ENCODE data around the gene LIG3.
"Not testable (repeated sequence)": the region's sequence is repeated elsewhere in the genome, so short reads cannot be mapped to it uniquely, and the experiment has no call there.

LIG3 gene

DNA sequence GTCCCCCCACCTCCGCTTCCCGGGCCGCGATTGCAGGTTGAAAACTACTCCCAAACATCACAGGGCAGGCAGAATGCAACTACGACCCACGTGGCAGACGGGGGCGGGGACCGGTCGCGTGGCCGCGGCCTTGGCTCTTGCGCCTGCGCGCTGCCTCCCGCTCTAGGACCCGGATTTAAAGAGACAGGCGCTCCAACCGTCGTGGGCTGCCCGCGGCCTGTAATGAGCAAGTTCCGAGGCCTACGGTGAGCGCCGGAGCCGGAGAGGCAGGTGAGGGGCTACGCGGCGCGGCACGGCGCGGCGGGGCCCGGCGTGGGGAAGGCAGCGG lies at the start of gene LIG3:
Gene LIG3, plus strand, starts transcription at position 160 of the 328 bp plus-strand sequence. CDS start 2,494 bp downstream, outside the sequence.
- peak; percentile 79 for DNase-seq

DNA sequence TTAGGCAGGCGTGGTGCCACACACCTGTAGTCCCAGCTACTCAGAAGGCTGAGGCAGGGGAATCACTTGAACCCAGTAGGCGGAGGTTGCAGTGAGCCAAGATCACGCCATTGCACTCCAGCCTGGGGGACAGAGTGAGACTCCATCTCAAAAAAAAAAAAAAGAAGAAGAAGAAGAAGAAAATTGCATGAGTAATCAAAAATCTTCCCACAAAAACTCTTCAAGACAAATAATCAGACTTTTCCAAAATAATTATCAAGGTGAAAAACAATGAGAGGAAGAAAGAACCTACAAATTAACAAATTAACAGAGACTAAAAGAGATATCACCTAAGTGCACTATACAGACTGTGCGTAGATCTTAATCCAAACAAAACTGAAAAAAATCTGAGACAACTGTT lies 29.5 kb upstream of the LIG3 start:
- DNase-seq, result not testable (repeated sequence)

DNA sequence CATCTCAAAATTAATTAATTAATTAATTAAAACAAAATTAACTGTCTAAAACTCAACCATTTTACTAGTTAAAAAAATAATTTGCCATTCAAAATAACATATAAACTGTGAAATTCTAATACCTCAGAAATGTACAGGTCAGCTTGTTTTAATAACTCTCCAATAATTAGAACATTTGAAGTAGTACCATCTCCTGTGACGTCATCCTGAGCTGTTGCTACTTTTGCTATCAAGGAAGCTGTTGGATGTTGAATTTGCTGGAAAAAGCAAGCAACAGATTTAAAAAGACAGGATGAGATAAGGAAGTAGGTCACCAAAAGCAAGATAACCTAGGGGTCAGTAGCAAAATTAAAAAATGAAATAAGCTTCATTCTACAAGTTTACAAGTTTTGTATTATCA lies 21.9 kb upstream of the LIG3 start:
- no peak for DNase-seq

DNA sequence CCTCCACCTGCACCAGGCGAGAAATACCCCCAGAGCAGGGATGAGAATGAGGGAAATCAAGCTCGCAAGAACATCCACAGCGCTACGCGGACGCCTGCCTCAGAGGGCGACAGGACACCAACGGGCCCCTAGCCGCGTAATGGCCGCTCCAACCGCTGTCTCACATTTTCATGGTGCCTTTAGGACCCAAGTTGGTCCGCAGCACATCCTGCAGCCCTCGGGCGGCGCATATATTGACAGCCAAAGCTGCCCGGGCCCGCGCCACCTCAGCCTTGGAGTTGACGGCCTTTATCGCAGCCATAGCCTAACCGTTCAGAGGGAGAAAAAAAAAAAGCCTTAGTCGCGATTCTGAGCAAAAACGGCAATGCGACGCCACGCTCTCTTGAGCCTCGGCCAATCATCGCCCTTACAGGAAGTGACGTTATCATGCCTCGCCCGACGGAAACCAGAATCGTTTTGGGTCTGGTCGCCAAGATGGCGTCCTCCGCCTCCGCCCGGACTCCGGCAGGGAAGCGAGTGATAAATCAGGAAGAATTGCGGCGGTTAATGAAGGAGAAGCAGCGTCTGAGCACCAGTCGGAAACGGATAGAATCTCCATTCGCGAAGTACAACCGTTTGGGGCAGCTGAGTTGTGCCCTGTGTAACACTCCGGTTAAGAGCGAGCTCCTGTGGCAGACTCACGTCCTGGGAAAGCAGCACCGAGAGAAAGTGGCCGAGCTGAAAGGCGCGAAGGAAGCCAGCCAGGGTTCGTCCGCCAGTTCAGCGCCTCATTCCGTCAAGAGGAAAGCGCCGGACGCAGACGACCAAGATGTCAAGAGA lies 19.0 kb upstream of the LIG3 start, which contains the start of the genes CCT6B and ZNF830:
Gene CCT6B, minus strand, starts transcription at position 368 of the 819 bp plus-strand sequence. Its CDS starts 67 bp downstream, at position 301.
Gene ZNF830, plus strand, starts transcription at position 448 of the 819 bp plus-strand sequence. Its CDS starts 27 bp downstream, at position 475.
- DNase-seq, result peak; percentile 92

DNA sequence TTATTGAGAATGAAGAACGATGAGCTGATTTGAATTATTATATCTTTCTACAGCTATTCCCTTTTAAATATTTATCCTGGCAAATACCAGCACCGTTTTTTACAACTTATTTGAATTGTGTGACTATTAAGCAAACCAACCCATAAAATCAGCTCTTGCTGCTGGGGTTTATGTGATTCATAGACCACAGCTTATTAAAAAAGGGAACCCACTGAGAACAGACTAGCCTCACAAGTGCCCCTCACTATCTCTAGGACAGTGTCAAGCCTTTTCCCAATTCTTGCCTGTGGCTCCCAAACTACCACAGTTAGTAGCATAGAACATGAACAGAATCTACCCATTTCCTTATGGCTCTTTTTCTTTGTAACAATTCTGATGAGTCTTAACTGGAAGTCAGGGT lies 6.1 kb upstream of the LIG3 start:
- no peak for DNase-seq

DNA sequence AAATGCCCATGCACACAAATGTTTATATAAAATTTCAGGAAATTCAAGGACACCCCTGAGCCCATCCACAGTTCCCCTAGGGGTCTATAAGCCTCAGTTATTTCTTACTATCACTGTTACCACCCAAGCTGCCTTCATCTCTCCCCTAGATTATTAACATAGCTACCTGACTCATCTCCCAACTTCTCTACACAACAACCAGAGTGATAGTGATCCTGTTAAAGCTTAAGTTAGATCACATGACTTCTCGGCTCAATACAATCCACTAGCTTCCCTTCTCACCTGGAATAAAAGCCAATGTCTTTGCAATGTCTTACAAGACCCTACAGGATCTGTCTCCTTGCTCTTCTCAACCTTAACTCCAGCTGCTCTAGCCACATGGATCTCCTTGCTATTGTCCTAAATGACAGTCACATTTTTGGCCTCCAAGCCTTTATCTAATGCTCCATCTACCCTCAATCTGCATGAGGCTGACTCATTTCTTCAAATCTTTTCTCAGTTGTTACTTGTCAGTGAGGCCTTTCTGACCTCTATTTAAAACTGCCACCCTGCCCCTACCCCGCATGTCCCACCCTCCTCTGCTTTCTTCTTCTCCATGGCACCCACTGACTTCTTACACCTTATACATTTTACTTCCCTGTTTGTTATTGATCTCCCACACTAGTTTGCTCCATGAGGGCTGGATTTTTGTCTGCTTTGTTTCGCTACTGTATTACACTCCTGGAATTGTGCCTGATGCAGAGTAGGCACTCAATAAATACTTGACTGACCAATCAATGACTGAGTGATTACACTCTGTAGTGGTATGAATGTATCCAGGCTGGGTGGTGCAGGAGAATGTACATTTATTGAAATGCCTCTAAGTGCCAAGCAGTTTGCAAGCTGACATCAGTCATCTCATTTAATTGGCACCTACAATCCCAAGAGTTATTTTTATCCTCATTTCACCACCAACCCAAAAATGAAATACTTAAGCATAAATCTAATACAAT lies 5.2 kb upstream of the LIG3 start:
- DNase-seq, result no peak

DNA sequence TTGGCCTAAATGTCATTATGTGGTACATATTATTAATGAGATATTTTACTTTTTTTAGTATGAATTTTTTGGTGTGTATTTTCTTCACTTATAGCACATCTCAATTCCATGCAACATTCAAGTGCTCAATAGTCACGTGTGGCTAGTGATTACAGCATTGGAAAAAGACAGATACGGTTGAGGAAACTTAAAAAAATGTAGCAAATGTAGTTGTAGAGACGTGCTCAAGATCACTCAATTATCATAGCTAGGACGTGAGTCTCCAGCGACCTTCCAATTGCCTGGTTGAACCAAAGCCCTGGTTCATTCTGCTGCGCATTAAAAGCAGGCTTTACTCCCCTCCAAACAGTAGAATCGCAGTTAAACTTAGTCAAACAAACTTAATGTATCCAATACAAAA lies 1.2 kb upstream of the LIG3 start:
- DNase-seq, result no peak

DNA sequence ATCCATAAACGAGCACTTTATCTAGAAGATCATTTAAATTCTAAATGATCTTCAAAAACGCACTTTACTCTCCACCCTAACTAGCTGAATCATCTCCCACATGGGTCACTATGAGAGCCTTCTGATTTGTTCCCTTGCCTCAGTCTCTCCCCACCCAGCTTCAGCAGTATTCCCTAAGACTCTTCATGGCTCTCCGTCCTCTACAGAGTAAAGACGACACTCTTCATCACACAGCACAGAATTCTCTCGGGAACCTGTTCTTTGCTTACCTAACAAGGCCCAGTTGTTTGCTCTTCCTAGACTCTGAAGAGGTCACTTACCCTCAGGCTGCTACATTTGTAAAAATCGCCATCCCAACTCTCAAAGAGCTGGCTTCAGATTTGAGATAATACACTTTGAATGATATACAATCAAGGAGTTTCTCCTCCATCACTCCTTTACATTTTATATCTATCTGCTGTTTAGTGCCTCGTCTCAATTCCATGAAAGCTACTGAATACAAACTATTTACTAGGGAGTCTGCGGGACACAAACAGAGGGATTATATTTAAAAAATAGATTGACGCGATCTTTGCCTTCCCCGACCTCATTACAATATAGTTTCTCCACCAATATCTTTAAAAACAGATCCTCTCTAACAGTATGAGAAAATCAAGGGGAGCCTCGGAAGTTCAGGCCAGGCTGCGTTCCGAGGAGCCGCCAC lies 511 bp upstream of the LIG3 start:
- no peak for DNase-seq

DNA sequence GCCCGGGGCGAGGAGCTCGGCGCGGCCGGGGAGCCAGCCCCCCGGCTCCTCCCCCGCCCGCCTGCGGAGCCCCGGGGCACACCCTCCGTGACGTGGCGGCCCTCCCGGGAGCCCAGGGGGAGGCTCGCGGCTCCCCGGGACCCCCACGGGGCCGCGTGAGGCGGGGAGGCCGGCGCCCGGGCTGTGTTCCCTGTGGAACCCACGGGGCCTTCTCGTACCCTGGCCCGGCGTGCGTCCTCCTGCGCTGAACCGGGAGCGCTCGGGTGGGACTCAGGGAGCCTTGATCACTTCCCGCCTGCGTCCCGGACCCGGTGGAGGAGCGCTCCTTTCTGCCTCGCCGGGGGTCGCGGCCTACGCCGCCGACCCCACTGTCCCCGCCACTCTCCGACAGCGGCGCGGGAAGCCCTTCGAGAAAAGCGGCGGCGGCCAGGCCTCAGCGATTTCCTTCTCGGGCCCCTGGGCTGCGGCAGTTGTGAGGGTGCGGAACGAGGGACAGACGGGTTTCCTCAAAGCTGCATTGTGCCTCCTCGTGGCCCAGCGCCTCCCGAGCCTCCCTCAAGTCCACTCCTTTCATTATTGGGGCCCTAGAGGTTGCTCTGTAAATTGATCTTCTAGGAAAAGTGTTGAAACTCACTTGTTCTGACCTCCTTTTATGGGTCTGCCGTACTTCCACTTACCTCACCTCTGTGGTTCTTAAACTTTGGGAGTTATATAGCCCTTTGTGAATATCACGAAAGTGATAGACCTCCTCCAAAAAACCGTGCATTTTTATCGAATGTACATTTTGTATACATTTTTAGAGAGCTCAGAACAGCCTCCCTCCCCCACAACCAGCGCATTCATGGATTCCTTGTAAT lies 597 bp downstream of the LIG3 start:
- peak; percentile 69 for DNase-seq

DNA sequence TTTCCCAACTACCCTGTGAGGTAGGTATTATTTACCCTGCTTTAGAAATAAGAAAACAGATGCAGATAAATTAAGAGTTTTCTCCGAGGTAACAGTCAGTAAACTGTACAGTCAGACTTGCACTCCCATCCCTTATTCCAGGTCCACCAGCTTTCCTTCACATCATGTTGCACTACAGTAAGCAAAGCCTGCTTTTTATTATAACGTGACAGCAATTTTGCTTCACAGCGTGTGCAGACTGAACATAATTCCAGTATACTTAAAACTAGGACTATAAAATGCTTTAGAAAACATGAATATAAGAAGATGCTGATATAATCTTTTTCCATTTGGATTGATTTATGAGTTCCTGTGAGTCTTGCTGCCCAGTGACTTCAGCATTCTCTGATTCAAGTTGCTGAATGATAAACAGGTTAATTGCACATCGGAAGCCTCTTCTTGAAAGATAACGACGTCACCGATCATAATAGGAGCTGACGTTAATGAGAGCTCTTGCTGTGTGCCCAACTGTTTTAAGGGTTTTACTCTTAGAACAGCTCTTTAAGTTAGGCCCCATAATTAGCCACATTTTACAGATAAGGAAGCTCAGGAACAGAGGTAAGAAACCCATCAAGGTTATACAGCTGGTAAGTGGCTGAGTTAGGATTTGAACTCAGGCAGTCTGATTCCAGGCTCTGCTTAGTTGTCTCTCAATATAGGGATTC lies 1.4 kb downstream of the LIG3 start:
- no peak for DNase-seq

DNA sequence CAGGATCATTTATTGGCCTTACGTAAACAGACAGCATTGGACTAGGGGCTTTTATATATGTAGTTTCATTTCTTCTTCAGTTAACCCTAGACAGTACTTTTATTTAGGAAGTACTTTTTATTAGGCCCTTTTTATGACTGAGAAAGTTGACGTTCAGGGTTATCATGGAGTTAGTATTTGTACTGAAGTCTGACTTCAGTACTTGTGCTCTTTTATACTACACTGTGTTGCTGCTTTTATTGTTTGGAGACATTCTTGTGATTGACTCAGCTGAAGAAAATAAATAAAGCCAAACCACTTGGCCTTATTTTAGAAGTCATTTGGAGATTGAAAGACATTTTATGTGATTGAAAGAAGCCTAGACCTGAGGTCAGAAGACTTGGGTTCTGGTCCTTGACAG lies 6.9 kb downstream of the LIG3 start:
- no peak for DNase-seq

DNA sequence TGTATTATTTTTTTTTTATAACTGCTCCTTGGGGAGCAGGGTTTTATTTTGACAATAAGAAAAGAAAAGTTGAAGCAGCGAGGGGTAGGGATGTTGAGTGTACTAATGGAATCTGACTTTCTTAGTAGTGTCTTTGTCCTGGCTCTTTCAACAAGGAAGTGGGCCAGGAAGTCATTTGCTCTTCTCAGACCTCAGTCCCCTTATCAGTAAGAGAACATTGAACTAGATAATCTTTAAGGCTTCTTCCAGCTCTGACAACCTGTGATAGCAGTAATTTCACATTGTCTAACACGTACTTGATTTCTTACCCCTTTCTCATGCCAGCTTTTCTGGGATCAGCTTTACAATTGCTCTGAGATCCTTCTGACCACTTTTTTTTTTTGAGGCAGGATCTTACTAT lies 8.3 kb downstream of the LIG3 start:
- no peak for DNase-seq

DNA sequence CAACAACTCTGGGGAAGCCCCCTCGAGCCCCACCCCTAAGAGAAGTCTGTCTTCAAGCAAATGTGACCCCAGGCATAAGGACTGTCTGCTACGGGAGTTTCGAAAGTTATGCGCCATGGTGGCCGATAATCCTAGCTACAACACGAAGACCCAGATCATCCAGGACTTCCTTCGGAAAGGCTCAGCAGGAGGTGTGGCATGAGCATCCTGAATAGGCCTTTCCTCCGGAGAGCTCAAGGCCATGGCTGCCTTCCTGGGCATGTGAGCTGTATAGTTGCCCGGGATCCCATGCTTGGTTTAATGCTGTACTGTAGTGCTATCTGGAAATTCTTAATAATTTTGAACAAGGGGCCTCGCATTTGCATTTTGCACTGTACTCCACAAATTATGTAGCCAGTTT lies 9.2 kb downstream of the LIG3 start:
- DNase-seq, result no peak

DNA sequence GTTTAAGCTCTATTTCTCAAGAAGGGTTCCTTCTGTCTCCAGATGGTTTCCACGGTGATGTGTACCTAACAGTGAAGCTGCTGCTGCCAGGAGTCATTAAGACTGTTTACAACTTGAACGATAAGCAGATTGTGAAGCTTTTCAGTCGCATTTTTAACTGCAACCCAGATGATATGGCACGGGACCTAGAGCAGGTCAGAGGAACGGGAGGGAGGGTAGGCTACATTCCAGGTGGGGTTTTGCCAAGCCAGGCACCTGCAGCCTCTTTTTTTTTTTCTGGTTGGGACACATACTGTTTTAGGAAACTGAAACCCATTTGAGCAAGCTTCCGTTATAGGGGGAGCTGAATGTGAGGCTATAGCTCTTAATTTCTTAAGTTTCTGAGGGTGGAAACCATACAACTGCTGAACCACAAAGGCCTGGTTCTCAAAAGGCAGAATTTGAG lies 10.6 kb downstream of the LIG3 start:
- DNase-seq, result no peak

DNA sequence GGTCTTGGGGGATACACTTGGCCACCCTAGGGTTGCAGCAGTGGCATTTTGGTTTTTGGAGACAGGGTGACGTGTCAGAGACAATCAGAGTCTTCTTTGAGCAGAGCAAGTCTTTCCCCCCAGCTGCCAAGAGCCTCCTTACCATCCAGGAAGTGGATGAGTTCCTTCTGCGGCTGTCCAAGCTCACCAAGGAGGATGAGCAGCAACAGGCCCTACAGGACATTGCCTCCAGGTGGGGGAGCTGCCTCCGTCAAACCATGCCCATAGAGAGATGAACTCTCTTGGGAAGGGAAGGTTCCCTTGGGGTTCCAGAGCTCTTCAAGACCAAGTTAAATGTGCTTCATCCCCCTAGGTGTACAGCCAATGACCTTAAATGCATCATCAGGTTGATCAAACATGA lies 11.3 kb downstream of the LIG3 start:
- no peak for DNase-seq

DNA sequence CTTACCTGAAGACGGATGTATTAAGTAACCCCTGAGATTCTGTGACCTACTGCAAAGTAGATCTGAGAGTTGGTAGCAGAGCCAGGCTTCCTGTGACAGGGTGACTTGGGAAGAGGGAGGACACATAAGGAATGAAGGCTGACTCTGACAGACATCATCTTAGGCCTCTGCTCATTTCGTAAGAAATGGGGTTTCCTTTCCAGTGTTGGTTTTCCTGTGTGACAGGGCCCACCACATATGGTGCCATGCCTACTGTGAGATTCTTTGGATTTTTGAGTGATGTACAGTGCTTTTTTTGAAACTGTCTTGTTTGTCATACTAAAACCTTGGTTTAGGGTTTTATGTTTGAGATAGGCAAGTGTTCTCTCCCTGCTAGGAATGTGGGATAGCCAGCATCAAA lies 12.7 kb downstream of the LIG3 start:
- DNase-seq, result no peak

DNA sequence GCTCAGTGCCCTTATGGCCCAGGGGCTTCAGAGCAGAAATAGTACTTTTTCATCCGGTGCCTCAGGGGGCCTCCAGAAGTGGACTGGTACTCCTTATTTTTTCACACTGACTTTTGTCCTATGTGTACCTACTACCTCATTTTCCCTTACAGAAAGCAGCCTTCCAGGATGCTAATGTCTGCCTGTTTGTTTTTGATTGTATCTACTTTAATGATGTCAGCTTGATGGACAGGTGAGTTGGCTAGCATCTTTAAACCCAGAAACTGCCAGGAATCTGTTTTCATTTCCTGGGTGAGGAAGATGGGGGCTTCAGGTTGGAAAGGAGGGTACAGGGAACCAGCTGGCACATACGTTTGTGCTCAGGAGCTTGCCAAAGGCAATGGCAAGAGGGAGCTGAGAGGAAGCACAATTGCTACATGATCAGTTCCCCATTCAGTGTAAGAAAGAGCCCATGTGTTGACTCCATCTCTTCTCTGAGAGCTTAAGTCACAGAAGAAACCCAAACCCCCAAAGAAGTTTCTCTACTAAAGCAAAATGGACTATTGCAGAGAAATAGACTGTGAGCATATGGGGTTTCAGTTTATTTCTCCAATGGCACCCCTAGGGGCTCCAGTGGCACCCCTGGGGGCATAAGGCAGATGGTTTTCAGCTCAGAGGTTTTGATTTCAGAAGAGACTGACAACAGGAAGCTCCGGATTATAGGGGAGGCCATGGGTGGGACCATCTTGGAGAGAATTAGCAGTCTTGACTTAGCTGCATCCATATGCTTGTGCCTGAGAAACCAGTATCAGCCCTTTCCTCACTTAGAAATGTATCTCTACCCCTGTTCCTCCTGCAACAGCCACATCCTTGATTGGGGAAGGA lies 16.3 kb downstream of the LIG3 start:
- DNase-seq, result no peak

DNA sequence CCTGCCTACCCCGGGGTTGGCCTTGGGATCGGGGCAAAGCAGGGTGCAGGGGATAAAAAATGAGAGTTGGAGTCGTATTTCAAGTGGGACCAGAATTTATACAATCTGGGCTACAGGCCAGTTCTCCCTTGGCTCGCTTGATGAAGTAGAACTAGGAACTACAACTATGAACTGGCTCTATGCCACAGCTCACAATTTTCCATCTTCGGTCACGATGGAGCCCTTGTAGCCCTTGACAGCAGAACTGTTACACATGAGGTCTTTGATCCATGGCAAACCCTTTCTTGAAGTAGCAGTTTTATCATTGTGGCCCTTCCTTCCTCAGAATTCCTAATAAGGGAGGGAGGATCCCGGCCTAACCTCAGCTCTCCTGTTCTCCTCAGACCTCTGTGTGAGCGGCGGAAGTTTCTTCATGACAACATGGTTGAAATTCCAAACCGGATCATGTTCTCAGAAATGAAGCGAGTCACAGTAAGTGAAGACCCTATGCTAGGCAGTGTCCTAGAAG lies 17.1 kb downstream of the LIG3 start:
- DNase-seq, result no peak

DNA sequence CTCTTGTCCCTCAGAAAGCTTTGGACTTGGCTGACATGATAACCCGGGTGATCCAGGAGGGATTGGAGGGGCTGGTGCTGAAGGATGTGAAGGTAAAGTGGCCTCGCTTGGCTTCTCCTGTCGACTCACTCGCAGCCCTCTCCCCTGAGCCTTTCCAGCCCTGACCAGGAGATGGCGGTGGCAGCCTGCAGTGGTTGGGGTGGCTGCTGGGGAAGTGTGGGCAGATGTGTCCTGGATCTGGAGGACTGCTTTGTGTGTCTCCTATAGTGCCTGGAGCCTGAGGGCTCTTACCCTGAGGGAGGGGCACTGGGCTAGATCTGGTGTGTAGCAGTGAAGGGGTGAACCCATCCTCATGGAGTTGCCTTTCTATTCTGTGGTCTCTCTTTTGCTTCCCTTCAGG lies 17.9 kb downstream of the LIG3 start:
- DNase-seq, result peak; percentile 44

DNA sequence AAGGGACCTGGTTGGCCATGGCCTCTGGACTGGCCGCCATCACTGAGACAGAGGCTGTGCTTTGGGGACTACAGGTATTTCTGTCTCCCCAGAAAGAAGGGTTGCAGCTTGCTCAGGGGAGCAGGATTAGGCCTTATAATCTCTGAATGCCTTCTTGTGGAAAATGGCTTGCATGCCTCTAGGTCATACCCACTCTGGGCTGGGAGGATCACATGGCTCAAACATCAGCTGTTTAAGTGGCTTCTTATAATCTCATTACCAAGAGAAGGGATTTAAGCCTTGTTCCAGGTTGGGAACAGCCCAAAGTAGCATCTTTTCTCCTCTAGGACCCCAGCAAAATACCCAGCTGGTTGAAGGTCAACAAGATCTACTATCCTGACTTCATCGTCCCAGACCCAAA lies 19.1 kb downstream of the LIG3 start:
- no peak for DNase-seq

Data from NCI-H226 (cell line).